GM12891 (cell line): Measurements from ENCODE around the gene SDCCAG8.

Experiments
- POLR2A ChIP-seq: IDR thresholded peaks from 2 replicates; pipeline ENCODE4 v1.6.1; 2011; ENCODE audit warnings: low read depth, low read length, control low read depth
- POLR2AphosphoS5 ChIP-seq: IDR thresholded peaks from 2 replicates; pipeline ENCODE4 v1.6.1; 2011; ENCODE audit warnings: low read depth, low read length, control low read depth
- POU2F2 ChIP-seq: IDR thresholded peaks from 2 replicates; pipeline ENCODE4 v1.6.1; 2011; ENCODE audit warnings: low read depth, mild to moderate bottlenecking, control low read depth, low read length, moderate library complexity
- SPI1 ChIP-seq: IDR thresholded peaks from 2 replicates; pipeline ENCODE4 v1.6.1; 2011; ENCODE audit warnings: low read depth, low read length, control low read depth
- TAF1 ChIP-seq: IDR thresholded peaks from 2 replicates; pipeline ENCODE4 v1.6.1; 2011; ENCODE audit warnings: low read depth, low read length, control low read depth

DNA sequence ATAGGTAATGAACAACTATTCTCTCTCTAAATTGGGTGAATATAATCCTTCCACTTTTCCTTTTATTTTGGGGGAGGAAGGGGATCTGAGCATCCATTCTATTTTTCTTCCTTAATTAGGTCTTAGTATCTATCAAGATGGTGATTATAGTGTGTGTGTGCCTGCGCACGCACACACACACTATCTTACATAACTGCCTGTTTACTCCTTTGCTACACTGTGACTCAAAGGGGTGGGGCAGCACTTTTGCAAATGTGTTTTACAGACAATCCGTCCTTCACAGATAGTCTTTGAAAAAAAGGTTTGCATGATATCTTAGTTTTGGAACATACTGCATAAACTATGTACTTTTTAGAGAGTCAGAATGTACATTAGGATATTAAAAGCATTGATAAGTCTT, 191.5 kb downstream of the SDCCAG8 start:
- no peak for TF ChIP-seq SPI1
- no peak for TF ChIP-seq POLR2A
- TF ChIP-seq POLR2AphosphoS5: no peak
- no peak for TF ChIP-seq TAF1
- no peak for TF ChIP-seq POU2F2
